ENCODE results near the gene ZNF579. TPM values are rescaled to one million over a fixed set of nuclear protein-coding genes. Genes with fewer than 3 reads are reported as not detected.

The ZNF579 gene, protein sequence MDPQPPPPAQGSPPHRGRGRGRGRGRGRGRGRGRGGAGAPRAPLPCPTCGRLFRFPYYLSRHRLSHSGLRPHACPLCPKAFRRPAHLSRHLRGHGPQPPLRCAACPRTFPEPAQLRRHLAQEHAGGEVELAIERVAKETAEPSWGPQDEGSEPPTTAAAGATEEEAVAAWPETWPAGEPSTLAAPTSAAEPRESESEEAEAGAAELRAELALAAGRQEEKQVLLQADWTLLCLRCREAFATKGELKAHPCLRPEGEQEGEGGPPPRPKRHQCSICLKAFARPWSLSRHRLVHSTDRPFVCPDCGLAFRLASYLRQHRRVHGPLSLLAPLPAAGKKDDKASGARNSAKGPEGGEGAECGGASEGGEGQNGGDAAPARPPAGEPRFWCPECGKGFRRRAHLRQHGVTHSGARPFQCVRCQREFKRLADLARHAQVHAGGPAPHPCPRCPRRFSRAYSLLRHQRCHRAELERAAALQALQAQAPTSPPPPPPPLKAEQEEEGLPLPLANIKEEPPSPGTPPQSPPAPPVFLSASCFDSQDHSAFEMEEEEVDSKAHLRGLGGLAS
- 1 to 10 TPM; 7.4 to 7.6 TPM for total RNA-seq
- long read RNA-seq, donor 1, partial matches to known transcripts, result 0 of 2 reads
- long read RNA-seq, donor 1, other reads (novel, unspliced or antisense), result 0 of 2 reads
- long read RNA-seq, donor 2, result 0 reads

GRCh38 chr19:55580628-55581144, at the start of gene ZNF579:
Gene ZNF579, minus strand, starts transcription at chr19:55580848. Its CDS starts 1,209 bp downstream, at chr19:55579639.
- intact Hi-C loops (cut with DNase I), result no loop called here
- DNase-seq (ENCODE audit: low spot score), result peak; percentile 96

GRCh38 chr19:55626350-55626749, 45.7 kb upstream of the ZNF579 start:
- DNase-seq (ENCODE audit: low spot score), result no peak
- intact Hi-C loops (cut with DNase I), result loop anchor here in 1 of 2 donors (5.0 kb wide), 1 partner anchor 731 kb away; no protein-coding TSS in a partner anchor

- intact Hi-C loops (cut with DNase I), result loop anchor here in 1 of 2 donors (5.0 kb wide), 1 partner anchor 732 kb away; no protein-coding TSS in a partner anchor
- DNase-seq (ENCODE audit: low spot score), result no peak
Measured at GRCh38 chr19:55625004-55625326, 44.3 kb upstream of the ZNF579 start.

DNA sequence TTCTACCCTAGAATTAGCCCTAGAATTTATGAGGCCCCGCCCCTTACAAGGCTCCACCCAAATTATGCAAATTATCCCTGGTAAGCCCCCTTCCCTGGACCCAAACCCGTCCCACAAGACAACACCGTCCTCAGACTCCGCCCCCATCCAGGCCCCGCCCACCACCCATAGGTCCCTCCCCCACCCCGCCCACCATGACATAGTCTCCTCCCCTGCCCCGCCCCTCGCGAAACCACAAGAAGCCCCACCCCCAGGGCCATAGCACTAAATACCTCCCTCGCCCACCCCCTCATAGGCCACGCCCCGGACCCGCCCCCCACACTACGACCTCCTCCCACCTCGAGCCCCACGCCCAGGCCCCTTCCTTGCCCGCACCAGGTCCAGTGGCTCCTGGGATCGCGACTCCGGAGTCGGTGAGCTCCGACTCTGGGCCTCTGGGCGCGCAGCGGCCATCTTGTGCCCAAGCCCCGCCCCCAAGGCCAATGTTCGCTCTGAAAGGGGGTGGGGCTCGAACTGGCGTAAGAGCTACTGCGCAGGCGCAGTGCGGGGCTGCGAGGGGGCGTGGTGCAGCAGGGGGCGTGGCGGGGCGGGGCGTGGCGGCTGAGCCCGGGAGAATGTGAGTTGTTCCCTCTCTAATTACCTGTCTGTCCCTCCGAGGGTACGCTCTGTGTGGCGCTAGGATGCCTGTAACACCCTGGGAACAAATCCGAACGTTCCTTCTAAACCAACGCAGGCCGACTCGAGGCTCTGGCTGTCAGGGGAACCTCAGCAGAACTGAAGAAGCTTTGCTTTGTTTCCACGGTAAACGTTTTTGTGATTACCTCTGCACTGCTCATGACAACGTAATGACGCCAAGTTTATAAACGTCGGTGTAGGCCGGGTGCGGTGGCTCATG, 43.7 kb upstream of the ZNF579 start, which contains the start of gene ZNF784:
Gene ZNF784, minus strand, starts transcription at position 458 of the 895 bp plus-strand sequence. Its CDS starts 5 bp downstream, at position 453.
- peak; percentile 98 for DNase-seq (ENCODE audit: low spot score)
- intact Hi-C loops (cut with DNase I), result loop anchor here in 1 of 2 donors (5.0 kb wide), 1 partner anchor 733 kb away; no protein-coding TSS in a partner anchor

DNA sequence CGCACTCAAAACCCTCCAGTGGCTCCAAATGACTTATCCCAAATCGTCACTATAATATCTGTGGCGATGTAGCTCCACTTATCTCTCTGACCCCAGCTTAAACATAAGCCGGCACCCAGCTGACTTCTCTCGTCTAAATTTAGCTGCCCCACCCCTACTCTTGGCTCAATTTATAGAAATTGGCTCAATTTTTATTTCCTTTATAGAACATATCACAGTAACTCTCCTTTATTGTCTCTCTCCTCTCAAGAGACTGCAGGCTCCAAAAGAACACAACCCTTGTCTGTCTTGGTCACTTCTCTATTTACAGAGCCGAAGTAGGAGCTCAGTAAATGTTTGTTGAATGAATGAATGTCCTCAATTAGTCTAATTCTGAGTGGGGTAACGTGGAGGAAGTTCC, 42.9 kb upstream of the ZNF579 start:
- intact Hi-C loops (cut with DNase I), result no loop called here
- DNase-seq (ENCODE audit: low spot score), result no peak

- intact Hi-C loops (cut with DNase I), result no loop called here
Measured at GRCh38 chr19:55623130-55623529, 42.5 kb upstream of the ZNF579 start.

DNA sequence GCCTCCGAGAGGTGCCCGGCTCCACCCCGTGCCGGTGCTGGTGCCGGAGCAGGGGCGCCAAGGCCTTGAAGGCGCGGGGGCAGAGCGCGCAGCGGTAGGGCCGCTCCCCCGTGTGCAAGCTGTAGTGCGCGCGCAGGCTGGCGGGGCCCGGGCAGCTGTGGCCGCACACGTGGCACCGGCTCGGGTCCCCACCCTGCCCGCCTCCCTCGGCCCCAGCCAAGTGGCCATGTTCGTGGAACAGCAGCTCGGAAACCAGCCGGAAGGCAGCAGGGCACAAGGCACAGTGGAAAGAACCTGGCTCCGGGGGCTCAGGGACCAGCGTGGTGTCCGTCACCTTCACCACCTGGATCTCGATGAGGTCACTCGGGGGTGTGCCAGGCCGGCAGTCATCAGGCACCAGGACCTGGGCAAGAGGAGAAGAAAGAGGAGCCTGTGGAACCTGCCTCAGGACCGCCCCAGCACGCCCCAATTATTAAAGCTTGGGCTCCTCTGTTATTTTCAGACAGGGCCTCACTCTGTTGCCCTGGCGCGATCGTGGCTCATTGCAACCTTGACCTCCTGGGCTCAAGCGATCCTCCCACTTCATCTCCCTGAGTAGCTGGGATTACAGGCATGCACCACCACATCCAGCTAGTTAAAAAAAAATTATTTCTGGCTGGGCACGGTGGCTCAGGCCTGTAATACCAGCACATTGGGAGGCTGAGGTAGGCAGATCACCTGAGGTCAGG, 41.8 kb upstream of the ZNF579 start:
- intact Hi-C loops (cut with DNase I), result no loop called here

More at GRCh38 chr19:55623130-55623529, 42.5 kb upstream of the ZNF579 start:
- no peak for DNase-seq (ENCODE audit: low spot score)

DNA sequence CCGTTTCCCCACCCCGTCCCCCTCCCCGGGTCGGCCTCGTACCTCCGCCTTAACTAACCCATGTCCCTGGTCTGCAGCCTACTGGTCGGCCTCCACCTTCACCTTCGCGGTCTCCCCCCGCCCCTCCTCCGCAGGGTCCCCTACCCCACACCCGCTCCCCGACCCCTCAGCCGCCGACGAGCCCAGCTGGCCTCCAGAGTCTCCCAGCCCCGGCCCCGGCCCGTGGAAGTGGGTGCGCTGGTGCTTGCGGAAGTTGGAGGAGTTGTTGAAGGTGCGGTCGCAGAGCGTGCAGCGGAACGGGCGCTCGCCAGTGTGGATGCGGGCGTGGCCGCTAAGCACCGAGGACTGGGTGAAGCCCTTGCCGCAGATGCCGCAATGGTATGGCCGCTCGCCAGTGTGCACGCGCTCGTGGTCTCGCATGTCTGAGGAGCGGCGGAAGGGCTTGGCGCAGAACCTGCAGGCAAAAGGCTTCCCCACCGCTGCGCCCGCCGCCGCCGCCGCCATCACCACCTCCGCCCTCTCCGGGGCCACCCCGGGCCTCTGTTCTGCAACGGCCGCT, 41.1 kb upstream of the ZNF579 start:
- intact Hi-C loops (cut with DNase I), result no loop called here
- DNase-seq (ENCODE audit: low spot score), result no peak

More for the DNA sequence above, 41.8 kb upstream of the ZNF579 start:
- no peak for DNase-seq (ENCODE audit: low spot score)

DNA sequence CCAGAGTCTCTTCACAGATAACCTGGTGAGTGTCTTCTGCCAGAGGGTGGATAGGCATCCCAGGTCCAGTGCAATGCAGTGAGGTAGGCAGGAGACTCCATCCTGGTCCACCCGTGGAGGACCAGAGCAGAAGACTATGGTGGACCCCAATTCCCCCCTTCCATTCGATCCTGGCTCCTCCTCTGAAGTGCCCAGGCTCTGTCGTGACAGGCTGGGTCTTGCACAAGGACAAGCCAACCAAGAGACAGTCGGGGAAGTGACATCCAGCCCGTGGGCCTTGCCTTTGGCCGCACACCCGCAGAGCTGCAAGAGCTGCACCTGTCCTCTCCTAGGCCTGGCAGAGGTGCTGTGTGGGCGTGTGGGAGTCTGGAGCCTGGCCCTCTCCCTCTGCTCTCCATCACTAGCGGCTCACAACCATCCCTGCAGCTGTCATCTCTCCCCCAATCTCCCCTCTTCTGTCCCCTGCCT, 40.6 kb upstream of the ZNF579 start:
- intact Hi-C loops (cut with DNase I), result no loop called here

DNA sequence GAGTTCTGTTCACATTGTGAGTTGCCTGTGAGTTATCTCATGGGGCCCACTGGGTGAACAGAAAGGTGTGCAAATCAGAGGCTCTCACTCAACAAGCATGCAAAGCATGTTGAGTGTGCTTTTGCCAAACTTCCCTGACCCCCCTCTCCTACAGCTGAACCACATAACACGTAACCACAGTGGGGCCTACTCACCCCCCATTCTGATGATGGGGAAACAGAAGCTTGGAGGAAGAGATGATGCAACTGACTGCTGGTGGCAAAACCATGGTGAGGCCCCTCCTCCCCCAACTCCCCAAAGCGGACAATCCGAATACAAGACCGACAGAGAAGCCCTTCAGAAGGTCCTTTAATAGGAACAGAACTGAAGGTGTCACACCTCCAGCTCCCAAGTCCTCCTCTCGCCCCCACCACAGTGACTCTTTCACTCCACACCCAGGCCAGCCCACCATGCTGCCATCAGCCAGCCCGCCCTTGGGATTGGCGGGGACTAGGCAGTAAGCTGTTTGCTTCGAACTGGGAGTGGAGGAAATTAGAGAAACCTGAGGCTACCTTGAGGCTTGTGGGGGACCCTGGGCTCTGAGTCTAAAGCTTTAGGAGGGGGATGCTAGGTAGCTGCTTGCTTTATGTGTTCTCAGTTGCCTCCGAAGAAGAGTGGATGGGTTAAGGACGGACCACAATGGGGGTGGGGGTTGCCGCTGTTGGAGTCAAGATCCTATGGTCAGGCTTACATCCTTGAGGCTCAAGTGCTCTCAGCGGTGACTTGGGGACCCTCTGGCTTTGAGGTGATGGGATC, 40.0 kb upstream of the ZNF579 start:
- DNase-seq (ENCODE audit: low spot score), result no peak
- intact Hi-C loops (cut with DNase I), result no loop called here

More for the DNA sequence above, 40.6 kb upstream of the ZNF579 start:
- no peak for DNase-seq (ENCODE audit: low spot score)

GRCh38 chr19:55619286-55619685, 38.6 kb upstream of the ZNF579 start:
- intact Hi-C loops (cut with DNase I), result no loop called here
- DNase-seq (ENCODE audit: low spot score), result no peak

DNA sequence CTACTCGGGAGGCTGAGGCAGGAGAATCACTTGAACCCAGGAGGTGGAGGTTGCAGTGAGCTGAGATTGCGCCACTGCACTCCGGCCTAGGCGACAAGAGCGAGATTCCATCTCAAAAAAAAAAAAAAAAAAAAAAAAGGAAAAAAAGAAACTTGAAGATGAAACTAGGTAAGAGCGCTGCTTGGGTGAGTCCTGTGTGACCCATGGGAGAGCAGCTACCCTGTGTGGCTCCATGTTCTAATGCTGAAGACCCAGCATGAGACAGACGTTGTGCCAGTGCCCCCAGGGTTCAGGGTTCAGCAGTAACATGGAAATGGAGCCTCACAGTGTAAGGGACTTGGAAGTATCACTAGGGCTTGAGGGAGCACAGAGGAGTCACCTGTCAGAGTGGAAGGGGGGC, 37.8 kb upstream of the ZNF579 start:
- intact Hi-C loops (cut with DNase I), result no loop called here
- no peak for DNase-seq (ENCODE audit: low spot score)

DNA sequence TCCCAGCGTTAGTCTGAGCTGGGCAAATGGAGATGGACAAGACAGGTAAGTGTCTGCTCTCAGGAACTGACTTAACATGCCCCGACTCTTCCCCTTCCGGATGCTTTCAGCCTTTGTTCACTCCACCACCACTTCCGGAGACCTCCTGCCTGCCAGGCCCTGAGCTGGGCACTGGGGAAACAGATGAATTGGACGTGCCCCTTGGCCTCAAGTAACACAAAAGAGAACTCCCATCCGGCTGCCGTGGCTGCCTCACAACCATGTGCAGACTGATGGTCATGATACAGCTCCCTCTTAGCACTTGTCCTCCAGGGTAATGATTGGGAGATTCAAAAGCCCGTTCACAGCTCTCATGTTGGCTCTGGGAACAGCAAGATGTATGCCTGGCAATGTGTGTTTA, 36.8 kb upstream of the ZNF579 start:
- intact Hi-C loops (cut with DNase I), result no loop called here
- DNase-seq (ENCODE audit: low spot score), result no peak

- intact Hi-C loops (cut with DNase I), result no loop called here
- no peak for DNase-seq (ENCODE audit: low spot score)
Measured at GRCh38 chr19:55616395-55616875, 35.8 kb upstream of the ZNF579 start.

DNA sequence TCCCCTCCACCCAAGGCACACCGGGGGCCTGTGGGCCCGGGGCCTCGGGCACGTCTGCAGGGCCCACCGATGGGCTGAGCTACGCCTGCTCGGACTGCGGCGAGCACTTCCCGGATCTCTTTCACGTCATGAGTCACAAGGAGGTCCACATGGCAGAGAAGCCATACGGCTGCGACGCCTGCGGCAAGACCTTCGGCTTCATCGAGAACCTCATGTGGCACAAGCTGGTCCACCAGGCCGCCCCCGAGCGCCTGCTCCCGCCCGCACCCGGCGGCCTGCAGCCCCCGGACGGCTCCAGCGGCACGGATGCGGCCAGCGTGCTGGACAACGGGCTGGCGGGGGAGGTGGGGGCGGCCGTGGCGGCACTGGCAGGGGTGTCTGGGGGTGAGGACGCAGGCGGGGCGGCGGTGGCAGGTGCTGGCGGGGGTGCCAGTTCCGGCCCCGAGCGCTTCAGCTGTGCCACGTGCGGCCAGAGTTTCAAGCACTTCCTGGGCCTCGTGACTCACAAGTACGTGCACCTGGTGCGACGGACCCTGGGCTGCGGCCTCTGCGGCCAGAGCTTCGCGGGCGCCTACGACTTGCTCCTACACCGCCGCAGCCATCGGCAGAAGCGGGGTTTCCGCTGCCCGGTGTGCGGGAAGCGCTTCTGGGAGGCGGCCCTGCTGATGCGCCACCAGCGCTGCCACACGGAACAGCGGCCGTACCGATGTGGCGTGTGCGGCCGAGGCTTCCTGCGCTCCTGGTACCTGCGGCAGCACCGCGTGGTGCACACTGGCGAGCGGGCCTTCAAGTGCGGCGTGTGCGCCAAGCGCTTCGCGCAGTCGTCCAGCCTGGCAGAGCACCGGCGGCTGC, 35.1 kb upstream of the ZNF579 start:
- no peak for DNase-seq (ENCODE audit: low spot score)
- intact Hi-C loops (cut with DNase I), result no loop called here

Data from posterior vena cava (tissue), 2 donors.